HEK293T (cell line): ENCODE data around the gene CCDC30.

Experiments
- ARNT ChIP-seq: fragments of 450-650 bp; IDR thresholded peaks from 2 replicates; pipeline ENCODE4 v1.6.1; 2017; ENCODE audit warnings: mild to moderate bottlenecking
- BHLHE40 ChIP-seq: fragments of 450-650 bp; IDR thresholded peaks from 2 replicates; pipeline ENCODE4 v1.6.1; 2016; ENCODE audit warnings: mild to moderate bottlenecking, moderate library complexity, borderline replicate concordance
- ELF4 ChIP-seq: fragments of 450-650 bp; IDR thresholded peaks from 2 replicates; pipeline ENCODE4 v1.6.1; 2017; ENCODE audit warnings: antibody characterized with exemption
- FOXA1 ChIP-seq: fragments of 450-650 bp; IDR thresholded peaks from 2 replicates; pipeline ENCODE4 v1.6.1; 2016; ENCODE audit warnings: mild to moderate bottlenecking
- FOXK2 ChIP-seq: fragments of 450-650 bp; IDR thresholded peaks from 2 replicates; pipeline ENCODE4 v1.6.1; 2016; ENCODE audit warnings: mild to moderate bottlenecking
- FOXM1 ChIP-seq: fragments of 450-650 bp; IDR thresholded peaks from 2 replicates; pipeline ENCODE4 v1.6.1; 2017; ENCODE audit warnings: mild to moderate bottlenecking, borderline replicate concordance
- HDGF ChIP-seq: fragments of 450-650 bp; IDR thresholded peaks from 2 replicates; pipeline ENCODE4 v1.6.1; 2017; ENCODE audit warnings: antibody characterized with exemption, borderline replicate concordance
- L3MBTL2 ChIP-seq: fragments of 450-650 bp; conservative IDR thresholded peaks from 2 replicates; pipeline ENCODE4 v1.6.1; 2016; ENCODE audit warnings: mild to moderate bottlenecking
- LEF1 ChIP-seq: fragments of 450-650 bp; IDR thresholded peaks from 2 replicates; pipeline ENCODE4 v1.6.1; 2017; ENCODE audit warnings: mild to moderate bottlenecking, borderline replicate concordance
- NFRKB ChIP-seq: fragments of 450-650 bp; IDR thresholded peaks from 2 replicates; pipeline ENCODE4 v1.6.1; 2016; ENCODE audit warnings: mild to moderate bottlenecking, moderate library complexity
- PKNOX1 ChIP-seq: fragments of 450-650 bp; IDR thresholded peaks from 2 replicates; pipeline ENCODE4 v1.6.1; 2016
- SP1 ChIP-seq: fragments of 450-650 bp; IDR thresholded peaks from 2 replicates; pipeline ENCODE4 v1.6.1; 2017
- SUZ12 ChIP-seq: fragments of 450-650 bp; IDR thresholded peaks from 2 replicates; pipeline ENCODE4 v1.6.1; 2016; ENCODE audit warnings: mild to moderate bottlenecking

GRCh38 chr1:42463921-42464320 is 835 bp downstream of the CCDC30 start:
- TF ChIP-seq BHLHE40 (no peak), FOXM1 (no peak), SP1 (no peak), FOXK2 (no peak), HDGF (no peak), NFRKB (no peak), FOXA1 (no peak), SUZ12 (no peak), L3MBTL2 (no peak), PKNOX1 (no peak), ELF4 (no peak), ARNT (no peak), LEF1 (no peak)
